CD8-positive, alpha-beta memory T cell (primary cell): Measurements from ENCODE around the gene PYGB. TPM values are rescaled to one million over a fixed set of nuclear protein-coding genes. Genes with fewer than 3 reads are reported as not detected.

ENCODE experiments used
- CTCF ChIA-PET: fragments of 350-600 bp; sonication (Branson Sonifier 250); formaldehyde crosslinking; loops from one replicate; lab custom pipeline; 2021; ENCODE audit warnings: antibody characterized with exemption; lab: Charles Lee
- POLR2A ChIA-PET: fragments of 350-600 bp; sonication (Branson Sonifier 250); formaldehyde crosslinking; loops from one replicate; lab custom pipeline; 2021; ENCODE audit warnings: antibody characterized with exemption; lab: Charles Lee
- DNase-seq, 5 donors: peaks; one replicate each; pipeline versions ENCODE4 v3.0.0 to v3.0.0-alpha.2; 2020 to 2022; ENCODE audit warnings: mixed read lengths in 1 of 5
- H3K27ac ChIP-seq: one replicate; pipeline ENCODE4 v1.7.0; 2013; ENCODE audit warnings: low read depth, mild to moderate bottlenecking, low read length, moderate library complexity
- H3K27me3 ChIP-seq: 2 replicates; pipeline ENCODE4 v1.7.0; 2013; ENCODE audit warnings: low read length, mild to moderate bottlenecking; ENCODE audit not compliant: insufficient read depth, poor library complexity, severe bottlenecking
- H3K36me3 ChIP-seq: 2 replicates; pipeline ENCODE4 v1.7.0; 2013; ENCODE audit warnings: mild to moderate bottlenecking, low read length, moderate library complexity; ENCODE audit not compliant: insufficient read depth
- H3K4me1 ChIP-seq: 2 replicates; pipeline ENCODE4 v1.7.0; 2013; ENCODE audit warnings: mild to moderate bottlenecking, low read length, moderate library complexity; ENCODE audit not compliant: insufficient read depth
- H3K4me3 ChIP-seq: 2 replicates; pipeline ENCODE4 v1.7.0; 2013; ENCODE audit warnings: mild to moderate bottlenecking, low read length
- H3K9me3 ChIP-seq: 2 replicates; pipeline ENCODE4 v1.7.0; 2013; ENCODE audit warnings: mild to moderate bottlenecking, low read length
- H3K27ac Mint-ChIP-seq, 8 donors: one replicate each; pipeline ENCODE4 v1.8.0; 2020 to 2021; ENCODE audit warnings: mixed read lengths in 8 of 8, mild to moderate bottlenecking in 6 of 8, inconsistent platforms in 3 of 8, moderate library complexity in 3 of 8
- H3K27me3 Mint-ChIP-seq, 2 donors: one replicate each; pipeline ENCODE4 v1.8.0; 2020 to 2021; ENCODE audit warnings: mixed read lengths in 2 of 2, mild to moderate bottlenecking in 1 of 2, moderate library complexity in 1 of 2
- H3K36me3 Mint-ChIP-seq, 3 donors: one replicate each; pipeline ENCODE4 v1.8.0; 2020 to 2021; ENCODE audit warnings: mixed read lengths in 3 of 3, inconsistent platforms in 1 of 3, mild to moderate bottlenecking in 1 of 3
- H3K4me1 Mint-ChIP-seq, 3 donors: one replicate each; pipeline ENCODE4 v1.8.0; 2020 to 2021; ENCODE audit warnings: mixed read lengths in 3 of 3, inconsistent platforms in 1 of 3, mild to moderate bottlenecking in 1 of 3
- H3K4me3 Mint-ChIP-seq, 7 donors: one replicate each; pipeline ENCODE4 v1.8.0; 2020 to 2021; ENCODE audit warnings: mixed read lengths in 7 of 7, mild to moderate bottlenecking in 6 of 7, moderate library complexity in 4 of 7, inconsistent platforms in 2 of 7
- H3K9me3 Mint-ChIP-seq, 5 donors: one replicate each; pipeline ENCODE4 v1.8.0; 2020 to 2022; ENCODE audit warnings: mixed read lengths in 5 of 5, mild to moderate bottlenecking in 3 of 5, moderate library complexity in 2 of 5, inconsistent platforms in 1 of 5
- polyA plus RNA-seq: library from polyadenylated mRNA; unstranded; fragments of 300-500 nt; fragmentation: Illumina TruSeq; gene quantifications from one replicate; pipeline ENCODE4 v1.2.3, GENCODE V29; 2021
- total RNA-seq, 2 experiments: library from RNA; stranded (reverse); gene quantifications; one replicate each; pipeline ENCODE4 v1.2.3, GENCODE V29; 2021

The PYGB gene
- total and polyA plus RNA-seq, 3 experiments from 2014 or later = 32.5 to 35.7 (median 35.6) TPM

GRCh38 chr20:25205277-25206062 is 42.4 kb upstream of the PYGB start:
- Mint-ChIP-seq H3K9me3 (no peaks in the 10 kb centered on the region), H3K27ac (no peak overlapping the region), H3K27me3 (no peaks in the 10 kb centered on the region)

GRCh38 chr20:25206063-25206403 is 41.9 kb upstream of the PYGB start:
- ChIA-PET CTCF (no interaction called here), POLR2A (no interaction called here)
- no peaks in the 10 kb centered on the region for H3K4me1 ChIP-seq
- H3K9me3 ChIP-seq = no peaks in the 10 kb centered on the region
- H3K27me3 ChIP-seq = no peaks in the 10 kb centered on the region
- Mint-ChIP-seq H3K27me3 (no peaks in the 10 kb centered on the region), H3K27ac (no peak overlapping the region), H3K36me3 (peaks cover 0 to 40% (median 9%) of the 10 kb centered on the region in 3 donors), H3K4me1 (peaks cover 27 to 37% (median 32%) of the 10 kb centered on the region in 3 donors), H3K9me3 (no peaks in the 10 kb centered on the region), H3K4me3 (no peak overlapping the region)
- no peak overlapping the region for H3K4me3 ChIP-seq
- DNase-seq = peak in 1 of 5 donors; percentile 8
- no peak overlapping the region for H3K27ac ChIP-seq
- no peaks in the 10 kb centered on the region for H3K36me3 ChIP-seq

More at GRCh38 chr20:25205277-25206062, 42.4 kb upstream of the PYGB start:
- no peak overlapping the region for H3K4me3 ChIP-seq
- peak in 1 of 5 donors; percentile 42 for DNase-seq
- no peak overlapping the region for H3K27ac ChIP-seq
- no peaks in the 10 kb centered on the region for H3K4me1 ChIP-seq
- ChIA-PET POLR2A (no interaction called here), CTCF (interaction anchor here (1.5 to 2.1 kb wide), 2 partner anchors 11 to 19 kb away, joined by 5 to 8 read pairs; partner anchors contain the start of gene ENTPD6)
- Mint-ChIP-seq H3K4me3 (no peak overlapping the region), H3K36me3 (peaks cover 0 to 35% (median 9%) of the 10 kb centered on the region in 3 donors), H3K4me1 (peaks cover 31 to 43% (median 38%) of the 10 kb centered on the region in 3 donors)
- H3K27me3 ChIP-seq = no peaks in the 10 kb centered on the region
- no peaks in the 10 kb centered on the region for H3K9me3 ChIP-seq
- no peaks in the 10 kb centered on the region for H3K36me3 ChIP-seq

- DNase-seq = peak in 1 of 5 donors; percentile 4
- Mint-ChIP-seq H3K9me3 (no peaks in the 10 kb centered on the region), H3K27ac (no peak overlapping the region), H3K27me3 (peaks cover 0 to 1% of the 10 kb centered on the region in 2 donors), H3K36me3 (peaks cover 0 to 45% (median 12%) of the 10 kb centered on the region in 3 donors), H3K4me3 (no peak overlapping the region), H3K4me1 (peaks cover 22 to 32% (median 27%) of the 10 kb centered on the region in 3 donors)
- no peaks in the 10 kb centered on the region for H3K36me3 ChIP-seq
- ChIA-PET CTCF (no interaction called here), POLR2A (no interaction called here)
- H3K9me3 ChIP-seq = no peaks in the 10 kb centered on the region
- no peaks in the 10 kb centered on the region for H3K27me3 ChIP-seq
- no peak overlapping the region for H3K4me3 ChIP-seq
- H3K4me1 ChIP-seq = no peaks in the 10 kb centered on the region
- H3K27ac ChIP-seq = no peak overlapping the region
Observed at GRCh38 chr20:25206548-25206947, 41.3 kb upstream of the PYGB start.

- DNase-seq = peak in 1 of 5 donors; percentile 43
- H3K27me3 ChIP-seq = no peaks in the 10 kb centered on the region
- no peaks in the 10 kb centered on the region for H3K9me3 ChIP-seq
- H3K36me3 ChIP-seq = no peaks in the 10 kb centered on the region
- H3K4me1 ChIP-seq = no peaks in the 10 kb centered on the region
- H3K27me3 Mint-ChIP-seq = peaks cover 0 to 1% of the 10 kb centered on the region in 2 donors
- H3K4me1 Mint-ChIP-seq = peaks cover 19 to 28% (median 20%) of the 10 kb centered on the region in 3 donors
- POLR2A ChIA-PET = no interaction called here
- peaks cover 0 to 54% (median 9%) of the 10 kb centered on the region in 3 donors for H3K36me3 Mint-ChIP-seq
- CTCF ChIA-PET = no interaction called here
- H3K9me3 Mint-ChIP-seq = no peaks in the 10 kb centered on the region
- H3K4me3 Mint-ChIP-seq = no peak overlapping the region
- H3K4me3 ChIP-seq = no peak overlapping the region
- H3K27ac Mint-ChIP-seq = peak overlapping the region in 1 of 8 donors; percentile 52
- H3K27ac ChIP-seq = no peak overlapping the region
Observed at GRCh38 chr20:25207149-25207959, 40.5 kb upstream of the PYGB start.

GRCh38 chr20:25207960-25208534 is 39.8 kb upstream of the PYGB start:
- Histone ChIP-seq H3K4me3 (no peak overlapping the region), H3K27ac (no peak overlapping the region), H3K27me3 (no peaks in the 10 kb centered on the region), H3K9me3 (no peaks in the 10 kb centered on the region), H3K4me1 (no peaks in the 10 kb centered on the region), H3K36me3 (no peaks in the 10 kb centered on the region)
- H3K9me3 Mint-ChIP-seq = no peaks in the 10 kb centered on the region
- DNase-seq = peak in 1 of 5 donors; percentile 15
- H3K36me3 Mint-ChIP-seq = peaks cover 0 to 56% (median 6%) of the 10 kb centered on the region in 3 donors
- CTCF ChIA-PET = no interaction called here
- no peak overlapping the region for H3K4me3 Mint-ChIP-seq
- H3K4me1 Mint-ChIP-seq = peaks cover 12 to 21% (median 19%) of the 10 kb centered on the region in 3 donors
- POLR2A ChIA-PET = no interaction called here
- no peak overlapping the region for H3K27ac Mint-ChIP-seq
- peaks cover 0 to 1% of the 10 kb centered on the region in 2 donors for H3K27me3 Mint-ChIP-seq

GRCh38 chr20:25209400-25209799 is 38.5 kb upstream of the PYGB start:
- Histone ChIP-seq H3K36me3 (no peaks in the 10 kb centered on the region), H3K4me1 (no peaks in the 10 kb centered on the region), H3K27ac (no peak overlapping the region), H3K9me3 (no peaks in the 10 kb centered on the region), H3K4me3 (no peak overlapping the region), H3K27me3 (no peaks in the 10 kb centered on the region)
- H3K36me3 Mint-ChIP-seq = peaks cover 0 to 65% (median 6%) of the 10 kb centered on the region in 3 donors
- no peak overlapping the region for H3K27ac Mint-ChIP-seq
- ChIA-PET CTCF (no interaction called here), POLR2A (no interaction called here)
- H3K4me3 Mint-ChIP-seq = no peak overlapping the region
- DNase-seq = no peak
- peaks cover 0 to 8% (median 7%) of the 10 kb centered on the region in 3 donors for H3K4me1 Mint-ChIP-seq
- peaks cover 0 to 1% of the 10 kb centered on the region in 2 donors for H3K27me3 Mint-ChIP-seq
- no peaks in the 10 kb centered on the region for H3K9me3 Mint-ChIP-seq

- no peak overlapping the region for H3K4me3 ChIP-seq
- Mint-ChIP-seq H3K4me3 (no peak overlapping the region), H3K4me1 (peaks cover 0 to 4% (median 3%) of the 10 kb centered on the region in 3 donors), H3K27ac (no peak overlapping the region), H3K36me3 (peaks cover 0 to 68% (median 6%) of the 10 kb centered on the region in 3 donors), H3K9me3 (no peaks in the 10 kb centered on the region), H3K27me3 (peaks cover 0 to 1% of the 10 kb centered on the region in 2 donors)
- no peaks in the 10 kb centered on the region for H3K36me3 ChIP-seq
- H3K27ac ChIP-seq = no peak overlapping the region
- ChIA-PET POLR2A (no interaction called here), CTCF (no interaction called here)
- H3K9me3 ChIP-seq = no peaks in the 10 kb centered on the region
- H3K27me3 ChIP-seq = no peaks in the 10 kb centered on the region
- DNase-seq = peak in 1 of 5 donors; percentile 27
- no peaks in the 10 kb centered on the region for H3K4me1 ChIP-seq
Observed at GRCh38 chr20:25209911-25210310, 38.0 kb upstream of the PYGB start.
